Fibroblast of skin of abdomen (primary cell): Measurements from ENCODE around the gene GPSM1.
"Not testable (repeated sequence)": the region's sequence is repeated elsewhere in the genome, so short reads cannot be mapped to it uniquely, and the experiment has no call there.

ENCODE experiments used
- DNase-seq: peaks from one replicate; pipeline ENCODE4 v3.0.0-alpha.2; 2013

Gene GPSM1

DNA sequence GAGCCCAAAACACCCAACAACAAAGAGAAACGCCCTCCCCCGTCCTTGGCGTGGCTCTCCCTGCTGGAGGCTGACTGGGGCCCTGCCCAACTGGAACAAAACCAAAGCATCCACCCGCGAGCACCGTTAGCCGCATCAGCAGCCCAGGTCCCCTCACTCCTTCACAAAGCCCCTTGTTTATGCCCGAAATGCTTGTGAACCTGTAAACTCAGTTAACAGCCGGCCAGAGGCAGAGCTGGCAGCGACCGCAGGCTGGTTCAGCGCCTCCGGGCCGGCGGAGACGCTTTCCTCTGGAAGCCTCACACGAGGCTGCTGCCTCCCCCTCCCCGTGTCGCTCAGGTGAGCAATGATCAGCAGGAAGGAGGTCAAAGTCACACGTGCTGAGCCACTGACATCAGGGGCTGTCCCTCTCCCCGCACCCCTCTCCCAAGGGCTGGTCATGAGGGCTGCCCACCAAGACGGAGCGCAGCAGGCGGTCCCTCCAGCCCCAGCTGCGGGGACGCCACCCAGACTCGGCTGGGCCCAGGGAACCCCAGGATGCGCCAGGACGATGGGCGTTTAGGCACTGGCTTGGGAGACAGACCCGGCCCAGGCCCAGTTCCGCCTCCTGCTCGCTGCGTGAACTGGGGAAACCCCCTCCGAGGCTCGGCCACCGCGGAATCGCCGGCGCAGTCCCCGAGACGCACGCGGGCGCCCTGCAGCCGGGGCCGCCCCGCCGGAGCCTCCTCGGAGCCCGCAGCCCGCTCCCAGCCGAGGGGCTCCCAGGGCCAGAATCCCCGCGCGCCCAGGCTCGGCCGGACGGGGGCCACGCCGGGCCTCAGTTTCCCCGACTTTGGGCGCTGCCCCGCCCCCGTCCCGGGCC, 72.1 kb downstream of the GPSM1 start:
- DNase-seq: no peak

GRCh38 chr9:136400038-136400834, 72.9 kb downstream of the GPSM1 start, which contains the start of gene SNAPC4:
Gene SNAPC4 (minus strand): TSS chr9:136400170. CDS start chr9:136398428, 1,742 bp downstream.
- peak; percentile 83 for DNase-seq

GRCh38 chr9:136401173-136401922, 74.0 kb downstream of the GPSM1 start:
- no peak for DNase-seq

GRCh38 chr9:136402067-136402466, 74.7 kb downstream of the GPSM1 start:
- DNase-seq: no peak

- no peak for DNase-seq
Observed at GRCh38 chr9:136403538-136403914, 76.2 kb downstream of the GPSM1 start.

DNA sequence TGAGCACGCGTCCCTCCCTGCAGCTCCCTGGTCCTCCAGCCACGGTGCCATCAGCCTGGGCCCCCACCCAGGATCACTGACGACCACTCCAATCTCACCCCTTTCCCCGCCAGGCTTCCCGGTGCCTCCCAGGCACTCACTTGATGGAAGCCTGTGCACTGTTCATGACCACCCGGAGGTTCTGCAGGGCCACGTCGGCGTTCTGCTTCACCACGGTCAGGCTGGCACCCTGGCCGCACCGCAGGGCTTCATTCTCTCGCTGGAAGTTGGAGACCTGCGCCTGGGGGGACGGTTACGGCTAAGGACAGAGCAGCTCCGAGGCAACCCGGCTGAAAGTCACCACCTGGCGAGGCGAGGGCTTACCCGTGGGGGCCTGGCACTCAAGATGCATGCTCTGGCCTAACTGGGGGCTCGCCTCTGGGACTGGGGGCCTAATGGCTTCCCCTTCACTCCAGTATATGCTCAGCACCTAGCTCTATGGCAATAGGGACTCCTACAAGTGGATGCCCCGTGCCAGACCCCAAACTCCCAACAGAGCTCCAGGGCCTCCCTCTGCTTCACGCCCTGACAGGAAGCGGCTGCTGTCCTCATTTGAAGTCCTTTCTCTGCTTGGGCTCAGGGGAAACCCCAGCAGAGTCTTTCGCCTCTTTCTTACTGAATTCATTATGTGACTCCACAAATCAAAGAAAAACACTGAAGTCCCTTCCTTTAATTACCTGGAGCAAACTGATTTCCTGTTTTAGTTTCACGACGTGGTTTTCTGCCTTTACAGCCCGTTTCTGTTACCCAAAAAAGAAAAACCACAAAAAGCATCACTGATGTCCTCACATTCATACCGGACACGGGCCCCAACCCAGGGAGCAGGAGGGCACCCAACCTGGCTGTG, 76.8 kb downstream of the GPSM1 start:
- DNase-seq: no peak

DNA sequence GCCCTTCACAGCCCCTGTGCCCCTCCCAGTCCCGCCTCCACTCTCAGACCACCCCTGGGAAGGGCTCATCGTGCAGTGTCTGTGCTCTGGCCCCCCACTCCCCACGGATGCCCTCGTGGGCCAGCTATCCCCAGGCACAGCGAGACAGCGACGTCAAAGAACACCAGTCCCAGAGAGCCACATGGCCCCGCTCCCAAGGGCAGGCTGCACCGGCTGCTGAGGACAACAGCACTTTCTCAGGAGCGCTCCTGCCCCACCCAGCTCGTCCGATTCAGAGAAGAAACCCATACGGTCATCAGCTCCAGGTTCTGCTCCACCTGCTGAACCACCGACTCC, 77.4 kb downstream of the GPSM1 start:
- no peak for DNase-seq

GRCh38 chr9:136405481-136405880, 78.1 kb downstream of the GPSM1 start:
- no peak for DNase-seq

GRCh38 chr9:136405904-136406303, 78.6 kb downstream of the GPSM1 start:
- DNase-seq: not testable (repeated sequence)

DNA sequence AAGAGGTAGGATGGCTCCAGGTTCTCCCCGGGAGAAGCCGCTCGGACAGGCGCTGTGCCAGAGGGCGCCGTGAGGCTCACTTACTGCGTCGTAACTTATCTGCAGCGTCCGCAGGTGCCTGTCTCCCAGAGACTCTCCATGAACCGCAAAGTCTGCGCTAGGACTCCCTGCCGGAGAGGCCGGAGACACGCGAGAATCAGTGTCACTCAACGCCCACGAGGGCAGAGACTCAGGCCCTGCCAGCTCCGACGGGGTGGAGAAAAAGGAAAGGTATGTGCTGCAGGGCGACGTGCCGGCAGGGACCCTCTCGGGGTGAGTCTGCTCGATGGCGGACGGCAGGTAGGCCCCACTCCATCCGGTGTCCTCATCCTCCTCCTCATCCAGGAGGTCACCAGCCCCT, 79.7 kb downstream of the GPSM1 start:
- not testable (repeated sequence) for DNase-seq

GRCh38 chr9:136407911-136408310, 80.6 kb downstream of the GPSM1 start:
- DNase-seq: no peak
